GM12878 (cell line): ENCODE data around the gene SCARF2. TPM values are rescaled to one million over a fixed set of nuclear protein-coding genes. Genes with fewer than 3 reads are reported as not detected.

ENCODE experiments used
- ATAC-seq: fragments of 200-7000 bp; cut with Tn5 transposase; 3 replicates; pipeline ENCODE4 v1.9.1; 2020; ENCODE audit warnings: mild to moderate bottlenecking, moderate library complexity
- BruUV-seq: library from RNA; stranded (reverse); fragments of 400-500 nt; replicated peaks from 2 replicates; lab custom pipeline; 2021; lab: Mats Ljungman, UMichigan
- CTCF ChIA-PET: fragments of 300-600 bp; sonication (Branson Sonifier 250); formaldehyde crosslinking; extraction: SDS; loops from one replicate; lab custom pipeline; 2021; ENCODE audit warnings: inconsistent platforms; lab: Yijun Ruan, JAX
- POLR2A ChIA-PET: fragments of 350-600 bp; formaldehyde crosslinking; extraction: SDS; loops from one replicate; lab custom pipeline; 2021; ENCODE audit warnings: inconsistent platforms; lab: Charles Lee
- RAD21 ChIA-PET: fragments of 300-600 bp; sonication (Branson Sonifier 250); formaldehyde crosslinking; loops from one replicate; lab custom pipeline; 2023; ENCODE audit warnings: antibody characterized with exemption; ENCODE audit not compliant: unreplicated experiment; lab: Charles Lee
- SMC1A ChIA-PET: fragments of 300-600 bp; sonication (Branson Sonifier 250); formaldehyde crosslinking; loops from one replicate; lab custom pipeline; 2023; ENCODE audit not compliant: unreplicated experiment, uncharacterized antibody; lab: Charles Lee
- DNase-seq: peaks from one replicate; pipeline ENCODE4 v3.0.0-alpha.2; 2011; ENCODE audit warnings: low read depth, low spot score
- FAIRE-seq: peaks from 3 replicates; lab custom pipeline; 2011; peaks lifted over from hg19 to GRCh38; lab: Jason Lieb, UNC
- H2AFZ ChIP-seq: 2 replicates; pipeline ENCODE4 v1.6.0; 2011; ENCODE audit warnings: low read depth, low read length, control low read depth; ENCODE audit not compliant: control insufficient read depth
- H3K27ac ChIP-seq: 2 replicates; pipeline ENCODE4 v1.5.1; 2011; ENCODE audit warnings: control low read depth; ENCODE audit not compliant: control insufficient read depth, insufficient read depth
- H3K27me3 ChIP-seq, 2 experiments: replicated peaks in 1 of 2; 2 replicates each; pipeline versions ENCODE4 v1.6.0 to v1.6.1; 2011; ENCODE audit warnings: low read length in 1 of 2; ENCODE audit not compliant: control insufficient read depth in 2 of 2, insufficient read depth in 2 of 2
- H3K36me3 ChIP-seq, 2 experiments: 2 replicates each; pipeline ENCODE4 v1.5.1; 2011; ENCODE audit warnings: low read length in 1 of 2; ENCODE audit not compliant: control insufficient read depth in 2 of 2, insufficient read depth in 2 of 2
- H3K4me1 ChIP-seq: 2 replicates; pipeline ENCODE4 v1.6.1; 2011; ENCODE audit warnings: mild to moderate bottlenecking, low read length, moderate library complexity, mixed read lengths; ENCODE audit not compliant: control insufficient read depth, insufficient read depth
- H3K4me2 ChIP-seq: 2 replicates; pipeline ENCODE4 v1.6.0; 2011; ENCODE audit warnings: control low read depth; ENCODE audit not compliant: control insufficient read depth, insufficient read depth
- H3K4me3 ChIP-seq: fragments of 200-600 bp; sonication (generic); 2 replicates; pipeline ENCODE4 v1.5.1; 2016
- H3K79me2 ChIP-seq: 2 replicates; pipeline ENCODE4 v1.6.0; 2011; ENCODE audit warnings: low read length; ENCODE audit not compliant: control insufficient read depth, insufficient read depth
- H3K9ac ChIP-seq: 2 replicates; pipeline ENCODE4 v1.8.0; 2011; ENCODE audit warnings: low read length, control low read depth, mixed read lengths; ENCODE audit not compliant: control insufficient read depth, insufficient read depth
- H3K9me3 ChIP-seq: replicated peaks from 3 replicates; pipeline ENCODE4 v1.5.1; 2011; ENCODE audit warnings: mild to moderate bottlenecking, low read length; ENCODE audit not compliant: control insufficient read depth, insufficient read depth
- H4K20me1 ChIP-seq: 2 replicates; pipeline ENCODE4 v1.6.0; 2011; ENCODE audit not compliant: control insufficient read depth, insufficient read depth
- CBFB ChIP-seq: IDR thresholded peaks from 2 replicates; pipeline ENCODE4 v1.6.1; 2016; ENCODE audit warnings: antibody characterized with exemption, low read depth
- CBX3 ChIP-seq: fragments of 200-600 bp; sonication (generic); IDR thresholded peaks from 2 replicates; pipeline ENCODE4 v1.6.1; 2016; ENCODE audit warnings: low read depth, borderline replicate concordance
- E4F1 ChIP-seq: fragments of 450-650 bp; IDR thresholded peaks from 2 replicates; pipeline ENCODE4 v1.6.1; 2018; ENCODE audit warnings: borderline replicate concordance, mild to moderate bottlenecking; ENCODE audit not compliant: partially characterized antibody
- ETV6 ChIP-seq, 2 experiments: fragments of 450-650 bp in 1 of 2; IDR thresholded peaks in 1 of 2; conservative IDR thresholded peaks in 1 of 2; 2 replicates each; pipeline ENCODE4 v1.6.1; 2014; ENCODE audit warnings: antibody characterized with exemption in 1 of 2, borderline replicate concordance in 1 of 2, low read depth in 1 of 2, mild to moderate bottlenecking in 1 of 2, moderate library complexity in 1 of 2
- IKZF2 ChIP-seq, 2 experiments: fragments of 450-650 bp; IDR thresholded peaks; 2 replicates each; pipeline ENCODE4 v1.6.1; 2017; ENCODE audit warnings: mild to moderate bottlenecking in 2 of 2, moderate library complexity in 2 of 2
- MTA2 ChIP-seq: fragments of 450-650 bp; IDR thresholded peaks from 2 replicates; pipeline ENCODE4 v1.6.1; 2016; ENCODE audit warnings: low read depth, mild to moderate bottlenecking, moderate library complexity
- SIX5 ChIP-seq: IDR thresholded peaks from 2 replicates; pipeline ENCODE4 v1.6.1; 2011; ENCODE audit warnings: mild to moderate bottlenecking, low read depth, low read length, moderate library complexity; ENCODE audit not compliant: severe bottlenecking
- SREBF2 ChIP-seq: IDR thresholded peaks from 2 replicates; pipeline ENCODE4 v1.6.1; 2012; ENCODE audit warnings: mild to moderate bottlenecking, low read length
- SRF ChIP-seq, 2 experiments: IDR thresholded peaks; 2 replicates each; pipeline ENCODE4 v1.6.1; 2011; ENCODE audit warnings: low read depth in 2 of 2, low read length in 2 of 2, mild to moderate bottlenecking in 1 of 2, moderate library complexity in 1 of 2
- USF2 ChIP-seq: IDR thresholded peaks from 2 replicates; pipeline ENCODE4 v1.6.1; 2011; ENCODE audit warnings: low read depth, low read length, improper control_type of control experiment, borderline replicate concordance
- ZNF274 ChIP-seq: IDR thresholded peaks from one replicate; pipeline ENCODE4 v1.8.0; 2011; ENCODE audit not compliant: insufficient read length, insufficient read depth
- ZZZ3 ChIP-seq: IDR thresholded peaks from 2 replicates; pipeline ENCODE4 v1.6.1; 2011; ENCODE audit warnings: low read depth; ENCODE audit not compliant: control insufficient read depth, insufficient read length
- WGBS: methylation state at CpG from one replicate; pipeline ENCODE4 v1.1.6; 2016; ENCODE audit warnings: low lambda C conversion rate; ENCODE audit not compliant: insufficient replicate concordance, insufficient coverage; ENCODE audit errors: missing lambda C conversion rate; 5-methylcytosine and 5-hydroxymethylcytosine counted together
- in situ Hi-C: fragments of 300-500 bp; cut with MboI; formaldehyde crosslinking; loops from 9 replicates; pipeline ENCODE4 v1.14.3; 2018; ENCODE audit warnings: mixed read lengths
- intact Hi-C: fragments of 100-400 bp; cut with micrococcal nuclease; formaldehyde crosslinking; loops from one replicate; pipeline ENCODE4 v1.14.2; 2022; ENCODE audit not compliant: unreplicated experiment
- polyA plus RNA-seq, 11 experiments: library from polyadenylated mRNA; depleted of rRNA in 4 of 11; unstranded in 6 of 11; stranded (reverse) in 5 of 11; fragments of >200 nt; fragmentation: Nextera tagmentation in 4 of 11; fragmentation: Illumina TruSeq in 1 of 11; extraction: Ambion mirVana in 4 of 11; extraction: Trizol in 1 of 11; gene quantifications; 1 replicate in 1 of 11; 2 replicates in 10 of 11; pipeline versions ENCODE4 v1.2.1 to v1.2.3, GENCODE V29; 2011 to 2016; ENCODE audit warnings: inconsistent platforms in 2 of 11, missing spikeins in 2 of 11, low read depth in 1 of 11
- total RNA-seq, 4 experiments: library from RNA; depleted of rRNA in 3 of 4; stranded (reverse); fragments of >200 nt in 3 of 4; fragmentation: Illumina TruSeq in 1 of 4; extraction: Trizol in 1 of 4; gene quantifications; 2 replicates each; pipeline versions ENCODE4 v1.2.1 to v1.2.3, GENCODE V29; 2013 to 2021
- TF ChIP-seq, protein P1 (sequence below): IDR thresholded peaks from 2 replicates; pipeline ENCODE4 v1.6.1; 2012; ENCODE audit warnings: low read depth, low read length, improper control_type of control experiment
- TF ChIP-seq, protein P2 (sequence below): fragments of 450-650 bp; IDR thresholded peaks from 2 replicates; pipeline ENCODE4 v1.6.1; 2016; ENCODE audit warnings: mild to moderate bottlenecking
- TF ChIP-seq, protein P3 (sequence below): fragments of 450-650 bp; IDR thresholded peaks from 2 replicates; pipeline ENCODE4 v1.6.1; 2017; ENCODE audit warnings: borderline replicate concordance

SCARF2 gene
- total and polyA plus RNA-seq, 10 of the 15 experiments (the other 5 are each of a cell fraction or from before 2014, with no cell fraction given), result 0.01 to 0.74 (median 0.17) TPM; not detected in 5

- WGBS, result under 1% methylated on average over 71 of the region's 71 CpGs
- peak within 1 kb of the TSS; percentile 96 for H2AFZ ChIP-seq
- DNase-seq, result peak; percentile 55
- H3K27me3 ChIP-seq, result no peaks in the 10 kb centered on the region
- H3K36me3 ChIP-seq, result no peaks in the 10 kb centered on the region
- no peaks in the 10 kb centered on the region; the same call in 2 of the 3 replicates for H3K9me3 ChIP-seq
- peak within 1 kb of the TSS; percentile 73 for H3K9ac ChIP-seq
- peak within 1 kb of the TSS; percentile 55 for H3K27ac ChIP-seq
- ATAC-seq, result peak; percentile 96
- H3K4me1 ChIP-seq, result peaks cover 8% of the 10 kb centered on the region
- BruUV-seq, result no TSS peak
- RAD21 ChIA-PET, result no interaction called here
- in situ Hi-C loops (no loop called here), intact Hi-C loops (no loop called here)
- CTCF ChIA-PET, result interaction anchor here (1.7 kb wide), 1 partner anchor 24 kb away, joined by 7 read pairs; no protein-coding TSS in a partner anchor
- SMC1A ChIA-PET, result no interaction called here
- POLR2A ChIA-PET, result no interaction called here
- no peaks in the 10 kb centered on the region for H4K20me1 ChIP-seq
- peak within 1 kb of the TSS; percentile 84 for H3K4me3 ChIP-seq
- no peaks in the 10 kb centered on the region for H3K79me2 ChIP-seq
- FAIRE-seq, result peak; percentile 88
- peak within 1 kb of the TSS; percentile 99 for H3K4me2 ChIP-seq
- TF ChIP-seq E4F1 (no peak), IKZF2 (IDR thresholded peaks at IDR 0.05) (peak in 1 of 2 experiments; percentile 13; a peak in 1 of 4 replicates), CBX3 (no peak), SREBF2 (no peak), ZNF274 (no peak), ETV6 (conservative IDR thresholded peaks at IDR 0.05 in 1 of 2, IDR thresholded peaks at IDR 0.05 in 1 of 2; ENCODE audit: borderline replicate concordance in 1 of 2, low read depth in 1 of 2) (no peak), MTA2 (no peak), CBFB (peak; percentile 69; the same call in 1 of the 2 replicates), SIX5 (peak; percentile 89), SRF (IDR thresholded peaks at IDR 0.05; ENCODE audit: low read depth in 2 of 2, low read length in 2 of 2) (peak; percentile 64 to 73; a peak in 3 of 4 replicates), USF2 (no peak), ZZZ3 (no peak)
- TF ChIP-seq, protein P1, sequence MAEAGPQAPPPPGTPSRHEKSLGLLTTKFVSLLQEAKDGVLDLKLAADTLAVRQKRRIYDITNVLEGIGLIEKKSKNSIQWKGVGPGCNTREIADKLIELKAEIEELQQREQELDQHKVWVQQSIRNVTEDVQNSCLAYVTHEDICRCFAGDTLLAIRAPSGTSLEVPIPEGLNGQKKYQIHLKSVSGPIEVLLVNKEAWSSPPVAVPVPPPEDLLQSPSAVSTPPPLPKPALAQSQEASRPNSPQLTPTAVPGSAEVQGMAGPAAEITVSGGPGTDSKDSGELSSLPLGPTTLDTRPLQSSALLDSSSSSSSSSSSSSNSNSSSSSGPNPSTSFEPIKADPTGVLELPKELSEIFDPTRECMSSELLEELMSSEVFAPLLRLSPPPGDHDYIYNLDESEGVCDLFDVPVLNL, result no peak
- TF ChIP-seq, protein P2, sequence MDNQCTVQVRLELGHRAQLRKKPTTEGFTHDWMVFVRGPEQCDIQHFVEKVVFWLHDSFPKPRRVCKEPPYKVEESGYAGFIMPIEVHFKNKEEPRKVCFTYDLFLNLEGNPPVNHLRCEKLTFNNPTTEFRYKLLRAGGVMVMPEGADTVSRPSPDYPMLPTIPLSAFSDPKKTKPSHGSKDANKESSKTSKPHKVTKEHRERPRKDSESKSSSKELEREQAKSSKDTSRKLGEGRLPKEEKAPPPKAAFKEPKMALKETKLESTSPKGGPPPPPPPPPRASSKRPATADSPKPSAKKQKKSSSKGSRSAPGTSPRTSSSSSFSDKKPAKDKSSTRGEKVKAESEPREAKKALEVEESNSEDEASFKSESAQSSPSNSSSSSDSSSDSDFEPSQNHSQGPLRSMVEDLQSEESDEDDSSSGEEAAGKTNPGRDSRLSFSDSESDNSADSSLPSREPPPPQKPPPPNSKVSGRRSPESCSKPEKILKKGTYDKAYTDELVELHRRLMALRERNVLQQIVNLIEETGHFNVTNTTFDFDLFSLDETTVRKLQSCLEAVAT, result peak; percentile 68; the same call in 1 of the 2 replicates
- TF ChIP-seq, protein P3, sequence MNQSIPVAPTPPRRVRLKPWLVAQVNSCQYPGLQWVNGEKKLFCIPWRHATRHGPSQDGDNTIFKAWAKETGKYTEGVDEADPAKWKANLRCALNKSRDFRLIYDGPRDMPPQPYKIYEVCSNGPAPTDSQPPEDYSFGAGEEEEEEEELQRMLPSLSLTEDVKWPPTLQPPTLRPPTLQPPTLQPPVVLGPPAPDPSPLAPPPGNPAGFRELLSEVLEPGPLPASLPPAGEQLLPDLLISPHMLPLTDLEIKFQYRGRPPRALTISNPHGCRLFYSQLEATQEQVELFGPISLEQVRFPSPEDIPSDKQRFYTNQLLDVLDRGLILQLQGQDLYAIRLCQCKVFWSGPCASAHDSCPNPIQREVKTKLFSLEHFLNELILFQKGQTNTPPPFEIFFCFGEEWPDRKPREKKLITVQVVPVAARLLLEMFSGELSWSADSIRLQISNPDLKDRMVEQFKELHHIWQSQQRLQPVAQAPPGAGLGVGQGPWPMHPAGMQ, result no peak
Measured at GRCh38 chr22:20393705-20394476, 43.7 kb downstream of the SCARF2 start, which contains the start of gene ZNF74. Gene ZNF74, plus strand, starts transcription at chr22:20394151. Its CDS starts 478 bp downstream, at chr22:20394629.
